GM12872 (cell line): ENCODE results near the gene WDR89.

ENCODE experiments used
- TF ChIP-seq, protein P1 (sequence below): IDR thresholded peaks from 3 replicates; pipeline ENCODE4 v1.5.1; 2011; ENCODE audit warnings: low read depth, mild to moderate bottlenecking, low read length, moderate library complexity; ENCODE audit not compliant: insufficient read depth

The WDR89 gene

GRCh38 chr14:63663428-63664341 is 22.0 kb upstream of the WDR89 start:
- TF ChIP-seq, protein P1, sequence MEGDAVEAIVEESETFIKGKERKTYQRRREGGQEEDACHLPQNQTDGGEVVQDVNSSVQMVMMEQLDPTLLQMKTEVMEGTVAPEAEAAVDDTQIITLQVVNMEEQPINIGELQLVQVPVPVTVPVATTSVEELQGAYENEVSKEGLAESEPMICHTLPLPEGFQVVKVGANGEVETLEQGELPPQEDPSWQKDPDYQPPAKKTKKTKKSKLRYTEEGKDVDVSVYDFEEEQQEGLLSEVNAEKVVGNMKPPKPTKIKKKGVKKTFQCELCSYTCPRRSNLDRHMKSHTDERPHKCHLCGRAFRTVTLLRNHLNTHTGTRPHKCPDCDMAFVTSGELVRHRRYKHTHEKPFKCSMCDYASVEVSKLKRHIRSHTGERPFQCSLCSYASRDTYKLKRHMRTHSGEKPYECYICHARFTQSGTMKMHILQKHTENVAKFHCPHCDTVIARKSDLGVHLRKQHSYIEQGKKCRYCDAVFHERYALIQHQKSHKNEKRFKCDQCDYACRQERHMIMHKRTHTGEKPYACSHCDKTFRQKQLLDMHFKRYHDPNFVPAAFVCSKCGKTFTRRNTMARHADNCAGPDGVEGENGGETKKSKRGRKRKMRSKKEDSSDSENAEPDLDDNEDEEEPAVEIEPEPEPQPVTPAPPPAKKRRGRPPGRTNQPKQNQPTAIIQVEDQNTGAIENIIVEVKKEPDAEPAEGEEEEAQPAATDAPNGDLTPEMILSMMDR: no peak

DNA sequence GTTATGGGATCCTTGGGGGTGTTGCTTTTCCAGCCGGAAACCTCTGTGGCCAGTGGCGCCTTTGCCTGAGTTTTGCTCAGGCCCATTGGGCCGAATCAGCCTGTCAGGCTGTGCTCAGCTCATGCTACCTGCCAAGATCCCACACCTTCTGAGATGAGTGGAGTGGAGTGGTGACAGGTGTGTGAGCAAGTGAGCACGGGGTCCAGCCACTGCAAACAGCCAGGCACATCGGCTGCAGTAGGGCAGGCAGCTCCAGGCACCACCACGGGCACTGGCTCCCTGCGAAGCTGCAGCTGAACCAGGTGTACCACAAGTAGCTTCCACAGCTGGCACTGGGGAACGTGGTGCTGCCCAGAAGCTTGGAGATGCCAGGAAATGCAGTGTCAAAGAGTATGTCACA is 21.1 kb upstream of the WDR89 start:
- TF ChIP-seq, protein P1: no peak

DNA sequence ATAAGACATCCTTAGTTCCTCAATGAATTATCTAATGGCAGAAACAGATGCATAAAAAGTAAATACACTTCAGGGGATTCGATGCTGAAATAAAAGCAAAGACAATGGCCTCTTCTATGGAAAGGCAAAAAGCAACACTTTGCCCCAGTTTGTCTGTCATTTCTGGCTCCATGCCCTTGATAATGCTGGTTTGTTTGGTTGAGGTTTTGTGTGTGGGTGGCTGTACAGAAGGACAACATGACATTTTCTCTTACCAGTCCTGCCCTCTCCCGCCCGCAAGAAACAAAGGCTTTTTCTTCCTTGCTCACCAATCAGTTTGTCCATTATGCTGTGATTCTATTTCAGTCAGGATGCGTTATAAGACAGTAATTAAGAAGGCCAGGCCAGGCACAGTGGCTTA is 18.1 kb upstream of the WDR89 start:
- TF ChIP-seq, protein P1: no peak

GRCh38 chr14:63656194-63656593 is 14.5 kb upstream of the WDR89 start:
- TF ChIP-seq, protein P1: no peak

DNA sequence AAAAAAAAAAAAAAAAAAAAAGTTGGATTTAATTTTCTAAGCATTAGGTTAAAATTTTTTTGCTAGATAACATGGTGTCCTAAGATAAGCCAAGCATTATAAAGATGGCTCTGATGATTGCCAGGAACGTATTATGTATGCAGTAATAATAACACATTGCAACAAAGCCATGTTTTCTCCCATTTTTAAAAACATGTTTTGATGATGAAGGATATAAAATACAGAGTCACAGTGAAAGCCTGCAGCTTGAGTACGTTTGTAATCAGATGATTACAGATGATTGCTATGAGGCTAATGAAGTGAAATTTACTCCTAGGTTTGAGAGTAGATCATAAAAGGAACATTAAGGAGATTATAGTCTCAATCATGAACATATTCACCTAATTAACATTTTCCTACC is 13.3 kb upstream of the WDR89 start:
- TF ChIP-seq, protein P1: no peak

GRCh38 chr14:63654346-63654745 is 12.7 kb upstream of the WDR89 start:
- TF ChIP-seq, protein P1: no peak

GRCh38 chr14:63652406-63652805 is 10.7 kb upstream of the WDR89 start:
- TF ChIP-seq, protein P1: no peak
